K562 (cell line): ENCODE data around the gene RAB4B. TPM values are rescaled to one million over a fixed set of nuclear protein-coding genes. Genes with fewer than 3 reads are reported as not detected.

Experiments
- ATAC-seq: fragments of 200-7000 bp; cut with Tn5 transposase; 3 replicates; pipeline ENCODE4 v1.9.1; 2020; ENCODE audit warnings: moderate library complexity
- BruUV-seq: library from RNA; stranded (reverse); fragments of 400-500 nt; replicated peaks from 2 replicates; lab custom pipeline; 2021; lab: Mats Ljungman, UMichigan
- CTCF ChIA-PET: fragments of 300-600 bp; formaldehyde crosslinking; extraction: SDS; loops from one replicate; lab custom pipeline; 2021; ENCODE audit warnings: low intra/inter-chr PET ratio; lab: Yijun Ruan, JAX
- POLR2A ChIA-PET: fragments of 300-600, 350-650 bp; sonication (Branson Sonifier 250); formaldehyde crosslinking; extraction: SDS; loops from one replicate; lab custom pipeline; 2021; ENCODE audit warnings: antibody characterized with exemption, inconsistent platforms; lab: Yijun Ruan, JAX
- DNase-seq, 4 experiments: peaks; one replicate each; pipeline versions ENCODE4 v3.0.0 to v3.0.0-alpha.2; 2011 to 2018; ENCODE audit warnings: low spot score in 3 of 4, mixed read lengths in 3 of 4; ENCODE audit errors: extremely low read depth in 1 of 4
- FAIRE-seq: peaks from 2 replicates; lab custom pipeline; 2011; peaks lifted over from hg19 to GRCh38; lab: Jason Lieb, UNC
- H2AFZ ChIP-seq: 2 replicates; pipeline ENCODE4 v1.6.0; 2011; ENCODE audit warnings: low read depth, low read length, control low read depth, inconsistent platforms
- H3K27ac ChIP-seq: fragments of 200-600 bp; 3 replicates; pipeline ENCODE4 v1.8.0; 2011; ENCODE audit warnings: low read depth, mild to moderate bottlenecking, control low read depth, inconsistent platforms, low read length, moderate library complexity, mixed read lengths; ENCODE audit errors: extremely low read depth
- H3K27me3 ChIP-seq, 2 experiments: fragments of 300-600 bp in 1 of 2; 2 replicates in 1 of 2; 3 replicates in 1 of 2; pipeline versions ENCODE4 v1.6.0 to v1.8.0; 2011; ENCODE audit warnings: inconsistent platforms in 2 of 2, low read length in 2 of 2, mild to moderate bottlenecking in 1 of 2, mixed read lengths in 1 of 2, moderate library complexity in 1 of 2; ENCODE audit not compliant: control insufficient read depth in 2 of 2, insufficient read depth in 2 of 2
- H3K36me3 ChIP-seq: fragments of 300-600 bp; 3 replicates; pipeline ENCODE4 v1.8.0; 2011; ENCODE audit warnings: mild to moderate bottlenecking, low read length, inconsistent platforms; ENCODE audit not compliant: control insufficient read depth, insufficient read depth
- H3K4me1 ChIP-seq, 2 experiments: fragments of 200-600 bp in 1 of 2; replicated peaks in 1 of 2; 2 replicates in 1 of 2; 3 replicates in 1 of 2; pipeline versions ENCODE4 v1.5.1 to v1.8.0; 2011; ENCODE audit warnings: inconsistent platforms in 2 of 2, low read length in 2 of 2, mild to moderate bottlenecking in 1 of 2, mixed read lengths in 1 of 2, moderate library complexity in 1 of 2; ENCODE audit not compliant: control insufficient read depth in 2 of 2, insufficient read depth in 2 of 2
- H3K4me2 ChIP-seq: 2 replicates; pipeline ENCODE4 v1.6.1; 2011; ENCODE audit warnings: low read length, control low read depth, inconsistent platforms, mixed read lengths; ENCODE audit not compliant: insufficient read depth
- H3K4me3 ChIP-seq: fragments of 200-600 bp; sonication (generic), shearing (Covaris generic); 2 replicates; pipeline ENCODE4 v1.5.1; 2016; ENCODE audit warnings: control low read depth, inconsistent platforms
- H3K79me2 ChIP-seq: fragments of 200-600 bp; 3 replicates; pipeline ENCODE4 v1.8.0; 2011; ENCODE audit warnings: low read length, inconsistent platforms; ENCODE audit not compliant: control insufficient read depth, insufficient read depth
- H3K9ac ChIP-seq, 2 experiments: 2 replicates each; pipeline versions ENCODE4 v1.6.0 to v1.6.1; 2011; ENCODE audit warnings: low read depth in 2 of 2, low read length in 2 of 2, control low read depth in 1 of 2, inconsistent platforms in 1 of 2, mild to moderate bottlenecking in 1 of 2, mixed read lengths in 1 of 2; ENCODE audit not compliant: insufficient read depth in 1 of 2
- H3K9me1 ChIP-seq: one replicate; pipeline ENCODE4 v1.6.0; 2011; ENCODE audit warnings: inconsistent platforms, mild to moderate bottlenecking, low read length, moderate library complexity; ENCODE audit not compliant: control insufficient read depth, insufficient read depth
- H3K9me3 ChIP-seq: replicated peaks from 2 replicates; pipeline ENCODE4 v1.5.1; 2011; ENCODE audit warnings: low read depth, low read length, inconsistent platforms; ENCODE audit not compliant: control insufficient read depth, insufficient read depth
- H4K20me1 ChIP-seq: replicated peaks from 2 replicates; pipeline ENCODE4 v1.6.1; 2011; ENCODE audit warnings: low read length, inconsistent platforms, mixed read lengths; ENCODE audit not compliant: control insufficient read depth, insufficient read depth
- GATA2 ChIP-seq: sonication (generic); formaldehyde crosslinking; IDR thresholded peaks from 2 replicates; pipeline ENCODE4 v1.4.0; 2020; ENCODE audit warnings: mild to moderate bottlenecking, missing genetic modification reagents
- HNRNPK ChIP-seq: fragments of 200-400 bp; formaldehyde crosslinking; IDR thresholded peaks from one replicate; pipeline ENCODE4 v1.6.1; 2018; ENCODE audit warnings: mild to moderate bottlenecking, low read depth, low read length; ENCODE audit not compliant: poor library complexity, severe bottlenecking
- HNRNPLL ChIP-seq: fragments of 200-400 bp; formaldehyde crosslinking; IDR thresholded peaks from 2 replicates; pipeline ENCODE4 v1.6.1; 2017; ENCODE audit warnings: low read length, low read depth, mild to moderate bottlenecking; ENCODE audit not compliant: poor library complexity, severe bottlenecking
- JUND ChIP-seq, 2 experiments: IDR thresholded peaks; 2 replicates in 1 of 2; 3 replicates in 1 of 2; pipeline ENCODE4 v1.6.1; 2011; ENCODE audit warnings: borderline replicate concordance in 2 of 2, low read depth in 2 of 2, low read length in 2 of 2, improper control_type of control experiment in 1 of 2, missing biosample characterization in 1 of 2, missing genetic modification characterization in 1 of 2, missing genetic modification reagents in 1 of 2
- MAZ ChIP-seq, 2 experiments: fragments of 450-650 bp in 1 of 2; sonication (generic) in 1 of 2; formaldehyde crosslinking; IDR thresholded peaks in 1 of 2; conservative IDR thresholded peaks in 1 of 2; 2 replicates each; pipeline versions ENCODE4 v1.4.0 to v1.5.0; 2020; ENCODE audit warnings: mild to moderate bottlenecking in 1 of 2, missing genetic modification reagents in 1 of 2
- PTBP1 ChIP-seq: fragments of 200-400 bp; formaldehyde crosslinking; IDR thresholded peaks from 2 replicates; pipeline ENCODE4 v1.6.1; 2017; ENCODE audit warnings: low read depth, low read length
- RFX5 ChIP-seq: IDR thresholded peaks from 2 replicates; pipeline ENCODE4 v1.6.1; 2011; ENCODE audit warnings: low read depth, mild to moderate bottlenecking, improper control_type of control experiment, low read length
- ZNF41 ChIP-seq: fragments of 250-450 bp; sonication (Bioruptor Pico); conservative IDR thresholded peaks from 2 replicates; pipeline ENCODE4 v1.4.0; 2020; ENCODE audit warnings: mild to moderate bottlenecking
- ZNF551 ChIP-seq: fragments of 250-450 bp; sonication (Bioruptor Pico); IDR thresholded peaks from 2 replicates; pipeline ENCODE4 v1.5.0; 2021; ENCODE audit warnings: mild to moderate bottlenecking, moderate library complexity
- WGBS: fragments of 100-300 bp; shearing (Covaris generic); methylation state at CpG from one replicate; pipeline ENCODE4 v1.1.6; 2016; ENCODE audit warnings: low coverage, mixed read lengths; ENCODE audit not compliant: insufficient coverage; ENCODE audit errors: missing lambda C conversion rate; 5-methylcytosine and 5-hydroxymethylcytosine counted together
- in situ Hi-C: fragments of 300-500 bp; cut with MboI; formaldehyde crosslinking; loops from 4 replicates; pipeline ENCODE4 v1.15.0; 2018; ENCODE audit warnings: inconsistent platforms, mixed read lengths
- intact Hi-C: fragments of 100-400 bp; cut with micrococcal nuclease; formaldehyde crosslinking; loops from 2 replicates; pipeline ENCODE4 v1.14.2; 2022
- polyA plus RNA-seq, 8 experiments: library from polyadenylated mRNA; depleted of rRNA in 4 of 8; stranded (reverse) in 5 of 8; unstranded in 3 of 8; fragments of >200 nt; fragmentation: Nextera tagmentation in 2 of 8; fragmentation: Illumina TruSeq in 1 of 8; extraction: Ambion mirVana in 2 of 8; extraction: Trizol in 1 of 8; gene quantifications; 2 replicates each; pipeline versions ENCODE4 v1.2.1 to v1.2.3, GENCODE V29; 2011 to 2014; ENCODE audit warnings: inconsistent platforms in 1 of 8, missing spikeins in 1 of 8
- total RNA-seq, 7 experiments: library from RNA; depleted of rRNA in 6 of 7; stranded (reverse); fragments of >200 nt in 6 of 7; fragmentation: Illumina TruSeq in 2 of 7; extraction: Trizol in 2 of 7; gene quantifications; 2 replicates each; pipeline versions ENCODE4 v1.2.1 to v1.2.3, GENCODE V29; 2011 to 2021; ENCODE audit warnings: low replicate concordance in 1 of 7
- TF ChIP-seq, protein P1 (sequence below): sonication (generic); formaldehyde crosslinking; IDR thresholded peaks from 2 replicates; pipeline ENCODE4 v1.8.1; 2022; ENCODE audit warnings: missing genetic modification reagents
- TF ChIP-seq, protein P2 (sequence below): fragments of 150-350 bp; IDR thresholded peaks from 2 replicates; pipeline ENCODE4 v1.6.1; 2014; ENCODE audit warnings: low read depth, mild to moderate bottlenecking, low read length, borderline replicate concordance
- TF ChIP-seq, protein P3 (sequence below): fragments of 450-650 bp; formaldehyde crosslinking; IDR thresholded peaks from 2 replicates; pipeline ENCODE4 v1.4.0; 2020; ENCODE audit warnings: mild to moderate bottlenecking, mixed read lengths

The RAB4B gene
- total and polyA plus RNA-seq, 9 of the 15 experiments (the other 6 are each of a cell fraction or from before 2014, with no cell fraction given) = 0.28 to 20.4 (median 9.0) TPM

DNA sequence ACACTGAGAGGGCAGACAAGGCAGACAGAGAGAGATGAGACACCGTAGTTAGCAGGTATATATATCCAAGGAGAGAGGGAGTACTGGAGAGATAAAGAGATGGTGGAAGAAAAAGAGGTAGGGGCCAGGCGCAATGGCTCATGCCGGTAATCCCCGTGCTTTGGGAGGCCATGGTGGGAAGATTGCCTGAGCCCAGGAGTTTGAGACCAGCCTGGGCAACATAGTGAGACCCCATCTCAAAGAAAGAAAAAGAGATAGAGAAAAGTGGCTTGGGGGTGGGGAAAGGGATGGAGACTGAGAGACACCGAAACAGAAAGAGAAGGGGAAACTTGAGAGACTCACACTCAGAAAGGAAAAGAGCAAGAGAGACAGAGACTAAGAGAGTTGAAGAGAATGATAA is 2.5 kb downstream of the RAB4B start (continued):
- TF ChIP-seq, protein P1, sequence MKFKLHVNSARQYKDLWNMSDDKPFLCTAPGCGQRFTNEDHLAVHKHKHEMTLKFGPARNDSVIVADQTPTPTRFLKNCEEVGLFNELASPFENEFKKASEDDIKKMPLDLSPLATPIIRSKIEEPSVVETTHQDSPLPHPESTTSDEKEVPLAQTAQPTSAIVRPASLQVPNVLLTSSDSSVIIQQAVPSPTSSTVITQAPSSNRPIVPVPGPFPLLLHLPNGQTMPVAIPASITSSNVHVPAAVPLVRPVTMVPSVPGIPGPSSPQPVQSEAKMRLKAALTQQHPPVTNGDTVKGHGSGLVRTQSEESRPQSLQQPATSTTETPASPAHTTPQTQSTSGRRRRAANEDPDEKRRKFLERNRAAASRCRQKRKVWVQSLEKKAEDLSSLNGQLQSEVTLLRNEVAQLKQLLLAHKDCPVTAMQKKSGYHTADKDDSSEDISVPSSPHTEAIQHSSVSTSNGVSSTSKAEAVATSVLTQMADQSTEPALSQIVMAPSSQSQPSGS (CRISPR knock-in tag) = no peak
- TF ChIP-seq, all 486 proteins: peak for 0

DNA sequence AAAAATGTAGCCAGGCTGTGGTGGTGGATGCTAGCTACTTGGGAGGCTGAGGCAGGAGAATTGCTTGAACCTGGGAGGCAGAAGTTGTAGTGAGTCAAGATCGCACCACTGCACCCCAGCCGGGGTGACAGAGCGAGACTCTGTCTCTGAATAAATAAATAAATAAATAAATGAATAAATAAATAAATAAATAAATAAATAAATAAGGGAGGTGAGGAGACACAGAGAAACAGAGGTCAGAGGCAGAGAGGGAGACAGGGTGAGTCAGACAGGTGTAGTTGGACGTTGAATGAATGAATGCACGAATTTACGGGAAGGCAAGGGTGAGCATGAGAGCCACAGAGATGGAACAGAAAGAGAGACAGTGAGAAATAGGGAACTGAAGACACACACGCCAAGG is 3.1 kb downstream of the RAB4B start:
- Histone ChIP-seq H3K9ac (no peak overlapping the region), H3K4me2 (no peak overlapping the region), H4K20me1 (no peaks in the 10 kb centered on the region), H3K4me3 (no peak overlapping the region), H3K79me2 (no peaks in the 10 kb centered on the region), H3K27ac (no peak overlapping the region)
- BruUV-seq = no TSS peak
- intact Hi-C loops = no loop called here
- DNase-seq (no peak), ATAC-seq (no peak)
- CTCF ChIA-PET = no interaction called here
- WGBS = 82% methylated on average over 7 of the region's 7 CpGs
- TF ChIP-seq, protein P2, sequence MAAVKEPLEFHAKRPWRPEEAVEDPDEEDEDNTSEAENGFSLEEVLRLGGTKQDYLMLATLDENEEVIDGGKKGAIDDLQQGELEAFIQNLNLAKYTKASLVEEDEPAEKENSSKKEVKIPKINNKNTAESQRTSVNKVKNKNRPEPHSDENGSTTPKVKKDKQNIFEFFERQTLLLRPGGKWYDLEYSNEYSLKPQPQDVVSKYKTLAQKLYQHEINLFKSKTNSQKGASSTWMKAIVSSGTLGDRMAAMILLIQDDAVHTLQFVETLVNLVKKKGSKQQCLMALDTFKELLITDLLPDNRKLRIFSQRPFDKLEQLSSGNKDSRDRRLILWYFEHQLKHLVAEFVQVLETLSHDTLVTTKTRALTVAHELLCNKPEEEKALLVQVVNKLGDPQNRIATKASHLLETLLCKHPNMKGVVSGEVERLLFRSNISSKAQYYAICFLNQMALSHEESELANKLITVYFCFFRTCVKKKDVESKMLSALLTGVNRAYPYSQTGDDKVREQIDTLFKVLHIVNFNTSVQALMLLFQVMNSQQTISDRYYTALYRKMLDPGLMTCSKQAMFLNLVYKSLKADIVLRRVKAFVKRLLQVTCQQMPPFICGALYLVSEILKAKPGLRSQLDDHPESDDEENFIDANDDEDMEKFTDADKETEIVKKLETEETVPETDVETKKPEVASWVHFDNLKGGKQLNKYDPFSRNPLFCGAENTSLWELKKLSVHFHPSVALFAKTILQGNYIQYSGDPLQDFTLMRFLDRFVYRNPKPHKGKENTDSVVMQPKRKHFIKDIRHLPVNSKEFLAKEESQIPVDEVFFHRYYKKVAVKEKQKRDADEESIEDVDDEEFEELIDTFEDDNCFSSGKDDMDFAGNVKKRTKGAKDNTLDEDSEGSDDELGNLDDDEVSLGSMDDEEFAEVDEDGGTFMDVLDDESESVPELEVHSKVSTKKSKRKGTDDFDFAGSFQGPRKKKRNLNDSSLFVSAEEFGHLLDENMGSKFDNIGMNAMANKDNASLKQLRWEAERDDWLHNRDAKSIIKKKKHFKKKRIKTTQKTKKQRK = no peak
- no peak for TF ChIP-seq PTBP1
- no peak for TF ChIP-seq GATA2
- TF ChIP-seq ZNF41 (CRISPR knock-in tag) = no peak
- TF ChIP-seq, protein P3, sequence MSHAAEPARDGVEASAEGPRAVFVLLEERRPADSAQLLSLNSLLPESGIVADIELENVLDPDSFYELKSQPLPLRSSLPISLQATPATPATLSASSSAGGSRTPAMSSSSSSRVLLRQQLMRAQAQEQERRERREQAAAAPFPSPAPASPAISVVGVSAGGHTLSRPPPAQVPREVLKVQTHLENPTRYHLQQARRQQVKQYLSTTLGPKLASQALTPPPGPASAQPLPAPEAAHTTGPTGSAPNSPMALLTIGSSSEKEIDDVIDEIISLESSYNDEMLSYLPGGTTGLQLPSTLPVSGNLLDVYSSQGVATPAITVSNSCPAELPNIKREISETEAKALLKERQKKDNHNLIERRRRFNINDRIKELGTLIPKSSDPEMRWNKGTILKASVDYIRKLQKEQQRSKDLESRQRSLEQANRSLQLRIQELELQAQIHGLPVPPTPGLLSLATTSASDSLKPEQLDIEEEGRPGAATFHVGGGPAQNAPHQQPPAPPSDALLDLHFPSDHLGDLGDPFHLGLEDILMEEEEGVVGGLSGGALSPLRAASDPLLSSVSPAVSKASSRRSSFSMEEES (CRISPR knock-in tag) = no peak
- no peak for TF ChIP-seq JUND (IDR thresholded peaks at IDR 0.05; ENCODE audit: borderline replicate concordance, low read depth, low read length)
- no peak for TF ChIP-seq JUND (tag; IDR thresholded peaks at IDR 0.05; ENCODE audit: borderline replicate concordance, low read depth, low read length)
- TF ChIP-seq MAZ (CRISPR knock-in tag; conservative IDR thresholded peaks at IDR 0.05 in 1 of 2, IDR thresholded peaks at IDR 0.05 in 1 of 2) = no peak
- no peak for TF ChIP-seq RFX5
- TF ChIP-seq HNRNPLL = no peak
- no peak for TF ChIP-seq HNRNPK
- TF ChIP-seq ZNF551 = no peak
- TF ChIP-seq, all 486 proteins: peak for 0
- no peaks in the 10 kb centered on the region for H3K9me1 ChIP-seq
- POLR2A ChIA-PET = no interaction called here
- no peak for FAIRE-seq
- no peak overlapping the region for H2AFZ ChIP-seq
- H3K36me3 ChIP-seq = no peaks in the 10 kb centered on the region
- no peaks in the 10 kb centered on the region for H3K9me3 ChIP-seq
- H3K27me3 ChIP-seq = no peaks in the 10 kb centered on the region
- peaks cover 12 to 23% of the 10 kb centered on the region in 2 experiments; a peak in 4 of 5 replicates for H3K4me1 ChIP-seq
- in situ Hi-C loops = no loop called here
